Natural killer cell treated with Interleukin-12 subunit alpha and Interleukin-12 subunit beta and Interleukin-15 and Interleukin-18, amount 100 ng/mL, for 72 hours (primary cell): ENCODE measurements around the gene COL15A1. TPM values are rescaled to one million over a fixed set of nuclear protein-coding genes. Genes with fewer than 3 reads are reported as not detected.
"Not testable (repeated sequence)": the region's sequence is repeated elsewhere in the genome, so short reads cannot be mapped to it uniquely, and the experiment has no call there.

Experiments used
- ATAC-seq, 2 donors: fragments of 150-1000 bp; cut with Tn5 transposase in 1 of 2; sonication (Bioruptor Pico), chemical (Tn5 transposase) in 1 of 2; 2 replicates each; pipeline ENCODE4 v1.10.0; 2021
- DNase-seq: peaks from one replicate; pipeline ENCODE4 v3.0.0; 2022; ENCODE audit warnings: low spot score
- H3K27ac Mint-ChIP-seq, 2 donors: 1 replicate in 1 of 2; 2 replicates in 1 of 2; pipeline ENCODE4 v1.8.0; 2022; ENCODE audit warnings: mixed read lengths in 2 of 2, mild to moderate bottlenecking in 1 of 2, moderate library complexity in 1 of 2
- H3K27me3 Mint-ChIP-seq, 2 donors: 1 replicate in 1 of 2; 2 replicates in 1 of 2; pipeline ENCODE4 v1.8.0; 2022; ENCODE audit warnings: mixed read lengths in 2 of 2
- H3K36me3 Mint-ChIP-seq: one replicate; pipeline ENCODE4 v1.8.0; 2022; ENCODE audit warnings: mixed read lengths
- H3K4me1 Mint-ChIP-seq, 2 donors: 1 replicate in 1 of 2; 2 replicates in 1 of 2; pipeline ENCODE4 v1.8.0; 2022; ENCODE audit warnings: low read depth in 2 of 2, mixed read lengths in 2 of 2, mild to moderate bottlenecking in 1 of 2
- H3K4me3 Mint-ChIP-seq: one replicate; pipeline ENCODE4 v1.8.0; 2022; ENCODE audit warnings: mixed read lengths
- H3K9me3 Mint-ChIP-seq: 2 replicates; pipeline ENCODE4 v1.8.0; 2022; ENCODE audit warnings: mixed read lengths
- total RNA-seq, 2 donors: library from RNA; stranded (reverse); gene quantifications; one replicate each; pipeline ENCODE4 v1.2.3, GENCODE V29; 2022

The COL15A1 gene
- under 1 TPM; 0.14 to 0.47 TPM for total RNA-seq

DNA sequence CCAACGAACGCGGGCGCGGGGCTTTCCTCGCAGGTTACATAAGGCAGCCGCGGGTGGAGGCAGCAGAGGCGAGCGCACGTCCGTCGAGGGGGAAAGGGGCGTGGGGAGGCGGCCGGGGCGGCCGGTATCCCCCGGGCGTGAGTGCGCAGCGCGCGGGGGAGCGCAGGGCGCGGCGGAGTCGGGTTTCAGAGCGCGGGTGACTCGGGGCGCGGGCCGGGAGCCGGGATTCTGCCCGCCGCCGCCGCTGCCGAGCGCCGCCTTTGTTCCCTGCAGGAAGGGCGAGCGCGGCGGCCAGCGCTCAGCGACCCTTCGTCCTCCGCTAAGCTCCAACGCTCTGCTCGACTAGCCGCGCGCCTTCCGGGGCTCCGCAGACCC is at the start of gene COL15A1:
TSS of gene COL15A1 (plus strand) at position 226 of the 375 bp plus-strand sequence. CDS start 155 bp downstream, outside the sequence.
- Mint-ChIP-seq H3K9me3 (no peaks in the 10 kb centered on the region), H3K4me1 (no peaks in the 10 kb centered on the region), H3K27ac (no peak within 1 kb of the TSS), H3K4me3 (no peak within 1 kb of the TSS), H3K27me3 (peaks cover 43 to 46% of the 10 kb centered on the region in 2 donors), H3K36me3 (no peaks in the 10 kb centered on the region)
- ATAC-seq (peak in 1 of 2 donors; percentile 20), DNase-seq (no peak)

DNA sequence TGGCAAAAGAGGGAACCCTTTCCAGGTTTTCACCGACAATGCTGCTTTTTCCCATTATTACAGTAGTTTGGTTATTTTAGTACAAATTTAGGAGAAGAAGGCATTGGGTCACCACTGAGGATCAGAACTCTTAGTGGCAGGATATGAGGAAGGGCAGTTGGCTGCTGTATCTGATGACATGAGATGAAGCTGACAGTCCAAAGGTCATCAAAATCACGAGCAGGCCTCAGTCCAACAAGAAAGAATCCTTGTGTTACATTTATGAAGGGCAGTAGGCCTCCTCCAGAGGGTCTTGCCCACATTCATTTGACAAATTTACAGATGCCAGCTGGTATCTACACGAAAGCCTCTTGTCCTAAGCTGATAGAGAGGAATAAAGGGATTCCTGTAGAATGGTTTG is 49.5 kb upstream of the COL15A1 start:
- no peak overlapping the region for H3K27ac Mint-ChIP-seq

DNA sequence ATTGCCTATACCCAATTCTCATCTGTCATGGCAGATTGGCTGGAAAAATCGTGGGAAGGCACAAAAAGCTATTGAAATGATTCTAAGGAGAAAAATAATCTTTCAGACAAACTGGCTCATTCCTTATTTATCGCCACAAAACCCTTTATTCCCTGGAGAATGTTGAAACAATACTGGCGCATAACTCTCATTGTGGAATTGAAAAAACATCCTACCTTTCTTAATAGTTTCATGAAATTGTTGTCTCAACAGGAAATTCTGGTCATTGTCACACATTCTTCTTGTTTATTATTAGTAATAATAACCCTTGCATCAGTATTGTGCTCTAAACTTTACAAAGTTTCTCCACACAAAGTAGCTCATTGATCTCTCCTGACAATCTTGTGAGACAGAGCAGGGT is 48.9 kb upstream of the COL15A1 start:
- Mint-ChIP-seq H3K4me3 (no peak overlapping the region), H3K4me1 (no peaks in the 10 kb centered on the region), H3K36me3 (no peaks in the 10 kb centered on the region), H3K9me3 (no peaks in the 10 kb centered on the region), H3K27ac (no peak overlapping the region), H3K27me3 (peaks cover 15 to 56% of the 10 kb centered on the region in 2 donors)
- no peak for DNase-seq
- no peak for ATAC-seq

More for the DNA sequence above, 49.5 kb upstream of the COL15A1 start:
- no peak for DNase-seq
- Mint-ChIP-seq H3K4me1 (no peaks in the 10 kb centered on the region), H3K36me3 (no peaks in the 10 kb centered on the region), H3K27me3 (peaks cover 16 to 52% of the 10 kb centered on the region in 2 donors), H3K4me3 (no peak overlapping the region), H3K9me3 (no peaks in the 10 kb centered on the region)
- ATAC-seq: no peak

DNA sequence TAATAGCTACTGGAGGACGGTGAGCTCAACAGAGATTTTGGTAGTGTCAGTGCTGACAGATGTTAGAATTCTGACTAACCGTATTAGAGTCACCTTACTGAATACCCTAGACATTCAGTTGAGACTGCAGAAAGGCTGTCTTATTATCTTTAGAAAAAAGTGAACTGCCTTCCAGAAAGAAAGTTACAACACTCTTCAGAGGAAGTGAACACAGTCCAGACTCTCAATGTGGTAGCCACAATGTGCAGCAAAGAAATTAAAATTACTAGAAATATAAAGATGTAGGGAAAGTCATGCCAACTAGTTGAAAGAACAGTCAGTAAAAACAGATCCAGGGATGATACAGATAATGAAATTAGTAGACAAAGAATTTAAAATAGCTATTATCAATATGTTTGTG is 47.1 kb upstream of the COL15A1 start:
- Mint-ChIP-seq H3K36me3 (no peaks in the 10 kb centered on the region), H3K4me3 (no peak overlapping the region), H3K27me3 (peaks cover 16 to 49% of the 10 kb centered on the region in 2 donors), H3K9me3 (no peaks in the 10 kb centered on the region), H3K4me1 (peaks cover 0 to under 1% of the 10 kb centered on the region in 2 donors), H3K27ac (no peak overlapping the region)
- no peak for DNase-seq
- no peak for ATAC-seq

DNA sequence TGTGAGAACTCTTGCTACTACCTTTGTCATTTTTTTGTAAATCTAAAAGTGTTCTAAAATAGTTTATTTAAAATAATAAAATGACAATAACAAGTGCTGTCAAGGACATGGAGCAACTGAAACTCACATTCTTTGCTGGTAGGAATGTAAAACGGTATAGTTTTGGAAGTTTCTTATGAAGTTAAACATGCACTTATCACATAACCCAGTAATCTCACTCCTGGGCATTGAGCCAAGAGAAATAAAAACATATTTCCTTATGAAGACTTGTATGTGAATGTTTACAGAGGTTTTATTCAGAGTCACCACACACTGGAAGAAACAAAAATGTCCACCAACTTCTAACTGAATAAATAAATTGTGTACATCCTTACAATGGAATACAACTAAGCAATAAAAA is 46.0 kb upstream of the COL15A1 start:
- Mint-ChIP-seq H3K27ac (no peak overlapping the region), H3K4me1 (peaks cover 0 to 2% of the 10 kb centered on the region in 2 donors), H3K9me3 (no peaks in the 10 kb centered on the region), H3K36me3 (no peaks in the 10 kb centered on the region), H3K4me3 (no peak overlapping the region), H3K27me3 (peaks cover 17 to 46% of the 10 kb centered on the region in 2 donors)
- ATAC-seq: no peak
- no peak for DNase-seq

DNA sequence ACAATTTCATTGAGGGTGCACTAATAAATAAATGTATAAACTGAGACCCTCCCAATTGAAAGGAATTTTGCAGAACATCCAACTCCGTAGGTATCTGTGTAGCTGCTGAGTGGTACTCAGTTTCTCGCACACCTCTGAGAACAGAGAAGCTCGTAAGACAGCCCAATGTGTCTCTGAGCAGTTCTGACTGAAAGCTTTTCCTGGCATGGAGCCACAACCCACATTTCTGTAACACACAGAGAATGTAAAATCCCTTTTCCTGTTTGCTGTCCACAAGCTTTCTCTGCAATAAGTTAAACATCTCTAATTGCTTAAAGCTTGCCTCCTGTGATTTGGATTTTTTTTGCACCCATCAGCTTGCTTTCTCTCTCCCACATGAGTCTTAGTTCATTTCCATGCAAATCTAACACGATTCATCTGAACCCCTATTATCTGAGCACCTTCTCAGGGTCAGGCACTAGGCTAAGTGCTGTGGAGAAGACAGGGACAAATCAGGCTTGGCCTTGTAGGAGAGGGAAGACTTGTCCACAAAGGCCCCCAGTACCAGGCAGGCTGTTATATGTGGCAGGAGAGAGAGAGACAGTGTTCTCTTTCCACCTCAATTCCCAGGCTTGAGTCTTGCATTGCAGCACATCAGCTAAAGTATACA is 44.2 kb upstream of the COL15A1 start:
- ATAC-seq (no peak), DNase-seq (no peak)
- H3K4me3 Mint-ChIP-seq: no peak overlapping the region

DNA sequence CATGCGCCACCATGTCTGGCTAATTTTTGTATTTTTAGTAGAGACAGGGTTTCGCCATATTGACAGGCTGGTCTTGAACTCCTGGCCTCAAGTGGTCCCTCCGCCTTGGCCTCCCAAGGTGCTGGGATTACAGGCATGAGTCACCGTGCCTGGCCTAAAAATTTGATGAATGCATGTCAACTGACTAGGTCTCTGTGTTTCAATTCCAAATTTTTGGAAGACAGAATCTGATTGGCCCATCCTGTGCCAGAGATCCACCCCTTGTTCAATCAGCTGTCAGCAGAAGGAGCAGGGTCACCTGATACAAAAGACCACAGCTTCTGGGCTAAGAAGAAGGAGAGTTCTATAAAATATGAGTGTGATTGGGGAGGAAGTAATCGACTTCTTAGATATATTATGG is 43.5 kb upstream of the COL15A1 start:
- no peak for ATAC-seq
- peaks cover 0 to 2% of the 10 kb centered on the region in 2 donors for H3K4me1 Mint-ChIP-seq

More for the DNA sequence above, 44.2 kb upstream of the COL15A1 start:
- peaks cover 0 to 2% of the 10 kb centered on the region in 2 donors for H3K4me1 Mint-ChIP-seq
- H3K27me3 Mint-ChIP-seq: peaks cover 24 to 47% of the 10 kb centered on the region in 2 donors
- no peaks in the 10 kb centered on the region for H3K36me3 Mint-ChIP-seq
- no peak overlapping the region for H3K27ac Mint-ChIP-seq
- no peaks in the 10 kb centered on the region for H3K9me3 Mint-ChIP-seq

DNA sequence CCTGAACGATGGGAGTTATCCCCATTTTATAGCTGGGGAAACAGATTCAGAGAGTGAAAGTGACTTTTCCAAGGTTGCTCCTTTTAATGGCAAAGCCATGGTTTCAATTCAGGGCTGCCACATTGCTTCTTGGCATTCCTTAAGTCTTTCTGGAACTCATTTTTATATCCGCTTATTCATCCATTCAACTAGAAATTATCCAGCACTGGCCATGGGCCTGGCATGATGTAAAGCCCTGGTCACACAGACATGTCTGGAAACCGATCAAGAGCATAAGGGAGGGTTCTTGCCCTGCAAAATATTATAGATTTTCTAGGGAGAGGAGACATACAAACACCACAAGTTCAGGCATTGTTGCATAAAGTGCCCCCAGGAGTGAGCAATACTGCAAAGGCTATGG is 43.0 kb upstream of the COL15A1 start:
- H3K36me3 Mint-ChIP-seq: no peaks in the 10 kb centered on the region
- no peaks in the 10 kb centered on the region for H3K9me3 Mint-ChIP-seq
- ATAC-seq (no peak), DNase-seq (no peak)
- H3K4me1 Mint-ChIP-seq: peaks cover 0 to 2% of the 10 kb centered on the region in 2 donors
- H3K4me3 Mint-ChIP-seq: no peak overlapping the region
- no peak overlapping the region for H3K27ac Mint-ChIP-seq
- peaks cover 23 to 42% of the 10 kb centered on the region in 2 donors for H3K27me3 Mint-ChIP-seq

More for the DNA sequence above, 43.5 kb upstream of the COL15A1 start:
- Mint-ChIP-seq H3K36me3 (no peaks in the 10 kb centered on the region), H3K9me3 (no peaks in the 10 kb centered on the region), H3K27me3 (peaks cover 24 to 42% of the 10 kb centered on the region in 2 donors), H3K4me3 (no peak overlapping the region), H3K27ac (no peak overlapping the region)
- no peak for DNase-seq

DNA sequence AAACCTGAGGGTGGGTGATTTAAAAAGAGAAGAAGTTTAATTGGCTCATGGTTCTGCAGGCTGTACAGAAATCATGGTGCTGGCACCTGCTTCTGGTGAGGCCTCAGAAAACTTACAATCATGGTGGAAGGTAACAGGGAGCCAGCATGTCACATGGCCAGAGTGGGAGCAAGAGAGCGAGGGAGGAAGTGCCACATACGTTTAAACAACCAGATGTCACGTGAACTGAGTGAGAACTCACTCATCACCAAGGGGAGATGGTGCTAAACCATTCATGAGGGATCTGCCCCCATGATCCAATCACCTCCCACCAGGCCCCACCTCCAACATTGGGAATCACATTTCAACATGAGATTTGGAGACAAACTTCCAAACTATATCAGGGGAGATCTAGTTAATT is 41.9 kb upstream of the COL15A1 start:
- H3K4me3 Mint-ChIP-seq, DNase-seq, ATAC-seq, H3K36me3 Mint-ChIP-seq, H3K4me1 Mint-ChIP-seq, H3K9me3 Mint-ChIP-seq, H3K27ac Mint-ChIP-seq: not testable (repeated sequence)
- H3K27me3 Mint-ChIP-seq: peaks cover 24 to 32% of the 10 kb centered on the region in 2 donors

DNA sequence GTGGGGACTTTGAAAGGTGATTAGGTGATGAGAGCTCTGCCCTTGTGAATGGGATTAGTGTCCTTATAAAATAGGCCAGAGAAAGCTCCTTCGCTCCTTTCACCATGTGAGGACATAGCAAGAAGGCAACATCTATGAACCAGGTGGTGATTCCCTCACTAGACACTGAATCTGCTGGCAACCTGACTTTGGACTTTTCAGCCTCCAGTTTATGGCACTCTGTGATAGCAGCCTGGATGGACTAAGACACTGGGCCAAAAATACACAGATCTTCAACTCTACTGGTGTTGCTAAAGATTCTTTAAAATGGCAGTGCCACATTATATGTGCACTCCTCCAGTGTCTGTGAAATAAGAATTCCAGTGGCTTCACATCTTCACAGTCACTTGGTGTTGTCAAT is 41.2 kb upstream of the COL15A1 start:
- H3K4me3 Mint-ChIP-seq: no peak overlapping the region
- H3K9me3 Mint-ChIP-seq: no peaks in the 10 kb centered on the region
- no peaks in the 10 kb centered on the region for H3K36me3 Mint-ChIP-seq
- peaks cover 0 to 2% of the 10 kb centered on the region in 2 donors for H3K4me1 Mint-ChIP-seq
- no peak overlapping the region for H3K27ac Mint-ChIP-seq
- H3K27me3 Mint-ChIP-seq: peaks cover 21 to 25% of the 10 kb centered on the region in 2 donors
- ATAC-seq (no peak), DNase-seq (no peak)

DNA sequence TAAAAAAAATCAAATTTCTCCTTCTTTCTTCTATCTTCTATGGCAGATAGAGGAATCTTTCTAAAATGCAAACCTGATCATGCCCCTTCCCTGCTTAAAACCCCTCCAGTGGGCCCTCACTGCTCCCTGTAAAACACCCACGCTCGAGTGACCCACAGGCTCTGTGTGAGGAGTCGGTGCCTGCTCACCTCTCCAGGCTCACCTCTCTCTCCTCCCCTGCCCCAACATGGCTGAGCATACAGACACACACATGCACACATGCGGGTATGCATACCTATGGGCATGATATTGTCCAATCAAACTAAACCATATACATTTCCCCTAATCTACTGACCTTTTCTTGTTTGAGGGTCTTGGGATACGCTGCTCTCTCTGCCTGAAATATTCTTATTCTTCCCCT is 40.8 kb upstream of the COL15A1 start:
- no peaks in the 10 kb centered on the region for H3K9me3 Mint-ChIP-seq
- H3K4me1 Mint-ChIP-seq: peaks cover 0 to 2% of the 10 kb centered on the region in 2 donors
- no peaks in the 10 kb centered on the region for H3K36me3 Mint-ChIP-seq

DNA sequence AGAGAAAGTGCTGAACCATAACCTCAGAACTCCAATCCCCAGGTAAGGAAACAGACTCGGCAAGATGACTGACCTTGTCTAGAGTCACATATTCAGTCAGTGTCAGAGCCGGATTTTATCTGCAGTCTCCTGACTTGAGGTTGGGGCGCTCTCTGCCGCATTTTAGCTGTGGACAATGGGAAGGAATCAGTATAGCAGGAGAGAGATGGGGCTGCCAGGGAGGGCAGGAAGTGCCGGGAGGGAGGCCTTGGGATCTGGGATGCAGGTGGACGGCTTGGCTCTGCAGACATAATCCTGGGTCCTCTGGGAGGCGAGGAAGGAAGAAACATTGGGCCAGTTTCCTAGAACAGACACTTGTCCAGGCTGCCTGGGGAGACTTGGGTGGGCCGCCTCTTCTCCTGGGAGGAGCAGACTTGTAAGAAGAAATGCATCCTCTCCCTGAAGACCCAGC is 39.7 kb upstream of the COL15A1 start:
- ATAC-seq (no peak), DNase-seq (no peak)
- no peak overlapping the region for H3K27ac Mint-ChIP-seq
- peaks cover 18 to 23% of the 10 kb centered on the region in 2 donors for H3K27me3 Mint-ChIP-seq
- no peaks in the 10 kb centered on the region for H3K36me3 Mint-ChIP-seq
- H3K4me1 Mint-ChIP-seq: peaks cover 0 to 2% of the 10 kb centered on the region in 2 donors
- no peaks in the 10 kb centered on the region for H3K9me3 Mint-ChIP-seq
- no peak overlapping the region for H3K4me3 Mint-ChIP-seq

More for the DNA sequence above, 40.8 kb upstream of the COL15A1 start:
- H3K27ac Mint-ChIP-seq: no peak overlapping the region
- DNase-seq (no peak), ATAC-seq (no peak)
- no peak overlapping the region for H3K4me3 Mint-ChIP-seq
- peaks cover 20 to 25% of the 10 kb centered on the region in 2 donors for H3K27me3 Mint-ChIP-seq

DNA sequence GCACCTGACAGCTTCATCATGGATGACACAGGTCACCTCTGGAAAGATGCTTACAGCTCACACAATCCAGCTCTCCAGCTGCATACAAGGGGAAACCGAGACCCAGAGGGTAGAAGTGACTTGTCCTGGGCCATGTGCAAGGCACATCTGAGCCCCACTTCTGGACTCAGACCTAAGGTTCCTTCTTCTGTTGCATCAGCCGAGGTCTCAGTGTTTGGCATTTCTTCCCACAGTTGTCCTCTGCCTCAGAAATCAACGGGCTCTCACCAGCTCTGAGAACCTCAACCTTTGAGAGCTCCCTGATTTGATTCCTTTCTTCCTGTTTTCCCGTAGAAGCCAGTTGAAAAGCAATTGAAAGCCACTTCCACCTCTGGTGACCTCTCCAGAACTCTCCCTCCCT is 38.7 kb upstream of the COL15A1 start:
- no peaks in the 10 kb centered on the region for H3K36me3 Mint-ChIP-seq
- DNase-seq (no peak), ATAC-seq (no peak)
- H3K4me3 Mint-ChIP-seq: no peak overlapping the region
- H3K27ac Mint-ChIP-seq: no peak overlapping the region
- no peaks in the 10 kb centered on the region for H3K9me3 Mint-ChIP-seq
- H3K4me1 Mint-ChIP-seq: peaks cover 0 to 2% of the 10 kb centered on the region in 2 donors
- H3K27me3 Mint-ChIP-seq: peaks cover 16 to 18% of the 10 kb centered on the region in 2 donors

DNA sequence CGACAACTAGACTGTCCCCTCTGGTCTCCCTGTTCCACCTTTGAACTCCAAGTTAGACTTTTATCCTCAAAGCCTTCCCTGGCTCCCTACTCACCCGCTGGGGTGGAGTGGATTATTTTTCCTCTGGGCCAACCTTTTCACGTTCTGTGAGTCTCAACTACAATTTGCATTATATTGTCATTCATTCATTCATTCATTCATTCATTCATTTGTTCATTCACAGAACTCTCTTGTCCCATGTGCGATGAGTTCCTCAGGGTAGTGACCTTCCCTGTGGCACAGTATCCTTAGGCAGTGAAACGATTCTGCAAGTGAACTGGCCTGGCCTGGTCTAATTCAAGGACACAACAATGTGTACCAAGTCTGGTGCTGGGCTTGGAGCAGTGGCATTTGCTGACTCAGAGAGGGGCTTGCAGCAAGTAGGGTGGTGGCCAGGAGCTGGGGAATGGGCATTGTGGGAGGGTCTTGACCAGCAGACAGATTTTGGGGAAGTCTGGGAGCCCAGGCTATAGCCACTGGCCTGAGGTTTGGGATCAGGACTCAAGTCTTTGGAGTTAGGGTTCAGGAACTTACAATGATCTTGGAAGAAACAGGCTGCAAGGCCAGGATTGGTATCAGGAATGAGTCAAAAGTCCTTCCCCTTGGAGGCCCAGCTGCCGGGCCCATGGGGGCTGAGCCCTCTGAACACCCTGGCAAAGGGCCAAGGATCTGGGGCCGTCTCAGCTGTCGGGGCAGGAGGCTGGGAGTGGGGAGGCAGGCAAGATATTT is 37.2 kb upstream of the COL15A1 start:
- Mint-ChIP-seq H3K4me3 (no peak overlapping the region), H3K27ac (no peak overlapping the region), H3K9me3 (no peaks in the 10 kb centered on the region), H3K27me3 (peaks cover 16 to 18% of the 10 kb centered on the region in 2 donors), H3K36me3 (no peaks in the 10 kb centered on the region), H3K4me1 (peaks cover 0 to 2% of the 10 kb centered on the region in 2 donors)
- no peak for DNase-seq
- no peak for ATAC-seq
